GM10847 (cell line): ENCODE results near the gene CIROP.

Experiments used
- POLR2A ChIP-seq: IDR thresholded peaks from 2 replicates; pipeline ENCODE4 v1.6.1; 2011; ENCODE audit not compliant: insufficient read length; ENCODE audit errors: extremely low read depth

The CIROP gene

DNA sequence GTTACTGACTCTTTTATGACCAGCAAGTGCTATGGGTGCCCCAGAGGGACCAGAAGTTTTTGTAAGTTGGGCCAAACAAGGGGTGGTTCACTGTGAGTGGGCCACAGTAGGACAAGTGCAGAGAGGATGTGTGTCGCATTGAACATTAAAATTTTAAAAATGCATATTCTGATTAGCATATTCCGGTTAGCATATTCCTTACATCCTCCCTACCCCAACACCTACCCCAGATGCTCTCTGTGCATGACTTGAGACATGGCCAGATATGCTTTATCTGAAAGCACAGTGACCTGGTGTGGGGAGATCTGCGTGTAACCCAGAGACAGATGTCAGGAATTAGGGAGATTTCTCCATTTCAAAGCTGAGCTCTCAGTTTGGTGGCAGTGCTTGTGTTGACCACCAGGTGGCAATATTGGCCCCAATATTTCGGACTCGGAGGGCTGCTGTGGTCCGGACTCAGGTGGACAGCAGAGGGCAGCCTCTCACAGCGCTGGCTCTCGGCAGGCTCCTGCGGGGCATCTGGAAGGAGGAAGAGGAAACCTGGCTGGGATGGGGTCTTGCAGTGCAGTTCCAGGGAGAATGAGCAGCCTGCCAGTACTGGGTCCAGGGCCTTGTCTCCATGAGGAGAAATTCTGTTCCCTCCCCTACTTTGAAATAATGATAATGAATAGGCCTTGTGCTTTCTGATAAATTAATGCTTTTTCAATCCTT, 15.9 kb upstream of the CIROP start:
- TF ChIP-seq POLR2A = no peak

DNA sequence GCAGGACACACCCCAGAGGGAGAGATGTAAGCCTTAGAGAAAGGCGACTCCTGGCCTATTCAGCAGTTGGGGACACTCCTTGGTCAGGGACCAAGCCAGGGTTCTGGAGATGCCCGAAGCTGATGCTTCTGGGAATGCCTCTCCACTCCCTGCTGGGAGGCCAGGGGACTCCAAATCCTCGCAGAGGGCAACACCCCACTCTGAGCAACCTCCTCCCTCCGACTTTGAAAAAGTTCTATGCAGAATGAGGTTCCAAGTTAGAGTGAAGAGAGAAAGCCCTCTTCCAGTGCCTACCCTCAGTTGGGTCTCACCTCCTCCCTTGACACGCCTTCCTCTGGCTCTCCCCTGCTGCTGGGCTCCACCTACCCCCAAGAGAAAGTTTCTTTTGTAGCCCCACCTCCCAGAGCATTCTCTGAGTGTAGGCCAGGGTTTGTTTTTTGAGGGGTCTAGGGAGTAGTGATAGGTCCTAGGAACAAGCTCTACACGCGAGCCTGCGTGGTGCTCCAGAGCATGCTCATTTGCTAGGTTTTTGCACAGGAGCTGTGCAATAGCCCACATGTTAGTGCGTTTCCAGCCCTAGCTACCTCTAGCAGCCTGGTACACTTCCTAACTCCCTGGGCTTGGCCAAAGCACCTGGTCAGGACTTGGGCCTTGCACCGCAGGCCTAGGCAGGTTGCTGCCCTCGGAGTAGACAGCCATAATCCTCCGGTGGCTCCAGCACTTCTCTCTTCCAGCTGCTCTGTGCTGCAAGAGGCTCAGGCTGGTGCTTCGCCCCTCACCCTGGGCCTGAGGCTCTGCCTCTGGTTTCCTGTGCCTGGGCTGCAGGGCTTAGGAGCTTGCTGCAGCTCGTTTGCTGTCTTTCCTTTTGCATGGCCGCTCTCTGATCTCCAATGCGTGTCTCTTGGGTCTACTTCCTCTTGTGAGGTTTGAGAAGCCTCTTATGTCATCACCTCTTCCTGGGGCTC, 14.9 kb upstream of the CIROP start:
- no peak for TF ChIP-seq POLR2A

DNA sequence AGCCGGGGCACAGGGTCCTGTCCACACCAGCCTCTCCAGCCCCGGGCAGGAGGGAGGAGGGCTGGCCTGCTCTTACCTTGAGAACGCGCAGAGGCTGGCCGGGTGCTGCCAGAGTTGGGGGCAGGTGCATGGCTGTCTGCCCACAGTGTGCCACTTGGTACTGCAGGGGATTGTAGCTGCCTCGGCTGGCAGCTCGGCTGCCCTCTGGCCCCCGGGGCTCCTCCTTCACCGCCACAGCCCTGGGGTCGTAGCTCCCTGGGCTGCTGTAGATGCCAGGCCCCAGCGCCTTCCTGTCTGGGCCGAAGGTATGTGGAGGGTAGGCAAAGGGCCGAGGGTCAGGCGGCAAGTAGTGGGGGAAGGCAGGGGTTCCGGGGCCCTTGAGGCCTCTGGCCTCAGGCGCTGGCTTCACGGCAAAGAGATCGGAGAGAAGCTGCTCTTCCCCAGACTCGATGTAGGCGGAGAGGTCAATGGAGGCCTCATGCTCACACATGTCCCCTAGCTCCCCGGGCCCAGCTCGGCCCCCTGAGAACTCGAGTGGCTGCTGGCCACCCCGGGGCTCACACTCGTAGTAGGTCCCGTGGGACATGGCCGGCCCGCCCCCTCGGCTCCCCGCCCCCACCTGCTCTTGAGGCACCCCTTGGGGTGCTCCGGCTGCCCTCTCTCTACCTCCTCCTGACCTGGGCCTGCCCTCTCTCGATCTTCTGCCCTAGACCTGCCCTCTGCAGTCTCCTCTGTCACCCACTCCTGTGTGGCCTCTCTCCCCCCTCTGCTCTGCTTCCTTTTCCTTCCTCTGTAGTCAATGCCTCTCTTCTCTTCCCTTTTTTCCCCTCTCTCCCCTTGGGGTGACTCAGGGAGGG, 13.9 kb upstream of the CIROP start, which contains the start of gene CEBPE:
Gene CEBPE (minus strand): TSS at position 750 of the 857 bp plus-strand sequence. CDS start 164 bp downstream, at position 586.
- TF ChIP-seq POLR2A = no peak

DNA sequence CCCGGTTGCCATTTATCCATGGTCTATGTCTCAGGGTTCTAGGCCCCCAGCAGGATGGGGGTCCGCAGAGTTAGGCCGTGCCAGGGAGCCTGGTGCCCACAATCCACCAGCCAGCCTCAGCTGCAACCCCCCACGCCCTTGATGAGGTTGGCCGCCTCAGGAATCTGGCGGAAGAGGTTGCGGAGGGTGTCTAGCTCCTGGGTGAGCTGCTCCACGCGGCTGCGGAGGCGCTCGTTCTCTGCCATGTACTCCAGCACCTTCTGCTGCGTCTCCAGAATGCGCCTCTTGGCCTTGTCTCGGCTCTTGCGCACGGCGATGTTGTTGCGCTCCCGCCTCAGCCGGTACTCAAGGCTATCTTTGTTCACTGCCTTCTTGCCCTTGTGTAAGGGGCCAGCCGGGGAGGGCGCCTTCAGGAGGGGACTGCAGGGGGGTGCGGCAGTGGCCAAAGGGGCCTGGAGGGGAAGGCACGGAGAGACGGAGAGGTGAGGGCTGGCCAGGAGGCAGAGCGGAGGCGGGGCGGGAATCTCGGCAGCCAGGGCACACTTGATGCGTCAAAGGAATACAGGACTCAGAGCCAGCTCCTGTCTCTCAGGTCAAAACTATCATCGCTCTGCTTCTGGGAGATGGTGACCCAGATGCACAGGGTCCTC, 12.7 kb upstream of the CIROP start:
- no peak for TF ChIP-seq POLR2A

DNA sequence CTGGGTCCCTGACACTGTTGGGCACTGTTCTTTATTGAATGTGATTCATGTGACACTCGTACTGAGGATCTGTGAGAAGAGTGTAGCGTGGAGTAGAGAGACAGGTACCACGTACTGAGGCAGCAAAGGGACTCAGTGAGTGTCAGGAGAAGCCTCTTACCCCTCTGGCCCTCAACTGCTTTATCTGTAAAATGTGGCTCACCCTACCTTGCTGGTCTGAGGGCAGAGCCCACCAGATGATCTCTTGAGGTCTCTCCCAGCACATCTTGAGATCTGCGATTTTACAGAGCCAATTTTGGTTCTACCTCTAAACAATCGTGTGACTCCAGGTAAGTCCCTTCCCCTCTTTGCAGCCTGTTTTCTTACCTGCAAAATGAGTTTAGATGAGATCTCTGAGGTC, 11.1 kb upstream of the CIROP start:
- TF ChIP-seq POLR2A = no peak

DNA sequence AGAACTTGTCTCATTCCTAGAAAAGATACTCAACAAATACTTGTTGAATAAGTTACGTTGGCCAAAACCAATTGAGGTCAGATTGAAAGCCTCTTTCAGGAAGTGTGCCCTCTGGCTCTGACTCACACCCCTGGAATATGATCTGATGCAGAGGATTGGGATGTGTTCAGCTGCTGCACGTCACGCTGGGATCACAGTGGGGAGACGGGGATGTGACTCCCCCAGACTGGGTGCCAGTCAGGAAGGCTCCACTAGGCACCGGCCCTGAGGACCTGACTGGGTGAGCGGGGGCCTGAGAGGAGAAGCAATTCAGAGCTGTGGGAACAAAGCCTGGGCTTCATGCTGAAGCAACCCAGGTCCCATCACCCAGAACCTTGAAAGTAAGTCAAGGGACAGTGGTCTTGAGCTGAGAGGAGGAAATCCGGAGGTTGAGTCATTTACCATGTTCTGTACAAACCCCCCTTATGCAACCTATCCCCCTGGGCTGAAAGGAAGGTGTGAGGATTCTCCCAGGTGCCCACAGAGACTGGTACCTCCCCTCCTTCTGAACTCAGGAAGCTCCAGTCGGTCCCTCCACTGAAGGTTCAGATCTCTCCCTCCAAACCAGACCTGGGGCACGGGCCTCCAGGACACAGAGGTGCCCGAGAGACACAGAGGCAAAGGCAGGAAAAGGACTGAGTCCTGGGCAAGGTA, 10.4 kb upstream of the CIROP start:
- TF ChIP-seq POLR2A = no peak

DNA sequence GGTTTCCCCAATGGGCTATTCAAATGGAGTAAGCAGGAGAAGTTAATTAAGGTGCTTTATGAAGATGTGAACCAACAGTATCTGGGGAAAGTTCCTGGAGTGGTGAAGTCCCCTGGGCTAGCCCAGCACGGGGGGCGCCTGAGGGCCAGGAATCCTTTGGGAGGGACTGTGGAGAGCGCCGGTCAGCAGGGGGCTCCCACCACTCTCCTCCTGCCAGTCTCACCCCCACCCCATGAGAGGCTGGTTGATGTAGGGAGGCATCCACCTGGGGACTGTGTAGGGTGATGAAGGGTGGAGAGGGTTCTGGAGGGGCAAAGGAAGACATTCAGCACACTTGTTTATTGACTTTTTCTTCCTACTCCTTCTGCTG, 9.9 kb upstream of the CIROP start:
- no peak for TF ChIP-seq POLR2A

DNA sequence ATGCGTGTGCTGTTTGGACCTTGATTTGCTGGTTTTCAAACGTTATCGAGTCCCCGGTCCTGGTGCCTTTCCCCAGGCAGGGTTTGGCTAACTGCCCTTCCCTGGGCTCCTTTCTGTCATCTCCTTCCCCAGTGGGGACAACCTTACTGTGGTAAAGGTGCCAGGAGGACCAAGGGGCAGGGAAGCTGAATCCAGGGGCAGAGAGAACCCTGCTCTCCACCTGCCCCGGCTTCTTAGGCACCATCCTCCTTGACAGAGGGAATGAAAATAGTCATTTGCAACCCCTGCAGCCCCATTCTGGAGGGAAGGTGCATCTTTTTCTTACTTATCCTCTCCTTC, 9.3 kb upstream of the CIROP start:
- no peak for TF ChIP-seq POLR2A

DNA sequence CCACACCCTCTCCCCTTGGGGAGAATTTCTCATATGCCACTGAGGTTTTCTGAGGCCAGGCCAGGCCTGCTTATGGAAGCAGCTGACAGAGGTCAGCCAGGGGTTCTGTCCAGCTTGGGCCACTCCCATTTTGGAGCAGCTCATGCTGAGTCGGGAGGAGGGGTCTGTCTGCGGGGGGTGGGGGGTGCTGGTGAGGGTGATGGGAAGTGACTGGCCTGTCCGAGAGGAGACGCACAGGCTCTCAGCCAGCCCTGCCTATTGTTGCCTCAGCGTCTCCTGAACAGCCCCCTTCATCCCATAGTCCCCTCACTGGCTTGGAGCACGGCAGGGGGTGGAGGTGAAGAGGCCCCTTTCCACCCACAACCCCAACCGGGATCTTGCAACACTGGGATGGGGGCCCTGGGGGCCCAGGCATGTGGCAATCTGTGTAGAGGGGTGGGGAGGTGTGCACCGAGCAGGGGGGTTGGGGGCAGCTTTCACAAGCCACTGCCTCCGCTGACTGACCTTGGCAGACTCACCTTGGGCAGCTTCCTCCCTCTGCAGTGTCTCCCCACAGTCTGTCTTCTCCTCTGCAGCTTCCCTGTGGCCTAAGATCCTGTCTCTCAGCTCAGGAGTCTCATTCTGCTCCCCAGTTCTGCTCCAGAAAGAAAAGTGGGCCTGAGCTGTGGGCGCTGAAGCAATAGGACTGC, 8.8 kb upstream of the CIROP start:
- no peak for TF ChIP-seq POLR2A

DNA sequence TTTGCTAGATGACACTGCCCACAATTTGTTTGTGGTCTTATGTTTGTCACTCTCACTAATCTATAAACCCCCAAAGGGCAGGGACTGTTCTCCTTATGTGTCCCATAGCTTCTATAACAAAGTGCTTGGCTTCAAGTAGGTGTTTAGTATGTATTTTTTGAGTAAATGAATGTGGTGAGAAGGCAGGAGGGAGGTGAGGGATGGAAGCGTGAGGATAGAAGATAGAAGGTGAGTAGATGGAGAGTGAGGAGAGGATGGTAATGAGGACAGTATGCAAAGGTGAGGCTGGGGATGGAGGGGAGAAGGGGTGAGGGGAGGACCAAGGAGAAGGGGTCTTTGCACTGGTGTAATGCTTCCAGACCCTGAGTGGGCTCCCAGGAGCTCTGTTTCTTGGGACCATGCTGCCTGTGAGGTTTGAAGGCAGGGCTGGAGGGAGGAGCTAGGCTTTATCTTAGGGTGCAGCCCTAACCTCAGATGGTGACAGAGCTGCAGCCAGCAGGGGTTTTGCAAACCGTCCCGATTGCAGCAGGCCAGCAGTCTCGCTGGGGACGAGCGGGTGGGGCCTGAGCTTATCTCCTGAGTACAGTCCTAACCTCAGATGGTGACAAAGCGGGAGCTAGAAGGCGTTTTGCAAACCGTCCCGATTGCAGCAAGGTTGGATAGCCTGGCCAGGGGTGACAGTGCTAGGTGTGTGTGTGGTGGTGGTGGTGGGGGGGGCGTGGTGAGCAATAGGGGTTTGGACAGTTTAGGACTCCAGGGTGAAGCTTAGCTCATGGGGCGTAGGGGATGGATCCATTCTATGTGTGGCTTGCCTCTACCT, 7.8 kb upstream of the CIROP start:
- no peak for TF ChIP-seq POLR2A

DNA sequence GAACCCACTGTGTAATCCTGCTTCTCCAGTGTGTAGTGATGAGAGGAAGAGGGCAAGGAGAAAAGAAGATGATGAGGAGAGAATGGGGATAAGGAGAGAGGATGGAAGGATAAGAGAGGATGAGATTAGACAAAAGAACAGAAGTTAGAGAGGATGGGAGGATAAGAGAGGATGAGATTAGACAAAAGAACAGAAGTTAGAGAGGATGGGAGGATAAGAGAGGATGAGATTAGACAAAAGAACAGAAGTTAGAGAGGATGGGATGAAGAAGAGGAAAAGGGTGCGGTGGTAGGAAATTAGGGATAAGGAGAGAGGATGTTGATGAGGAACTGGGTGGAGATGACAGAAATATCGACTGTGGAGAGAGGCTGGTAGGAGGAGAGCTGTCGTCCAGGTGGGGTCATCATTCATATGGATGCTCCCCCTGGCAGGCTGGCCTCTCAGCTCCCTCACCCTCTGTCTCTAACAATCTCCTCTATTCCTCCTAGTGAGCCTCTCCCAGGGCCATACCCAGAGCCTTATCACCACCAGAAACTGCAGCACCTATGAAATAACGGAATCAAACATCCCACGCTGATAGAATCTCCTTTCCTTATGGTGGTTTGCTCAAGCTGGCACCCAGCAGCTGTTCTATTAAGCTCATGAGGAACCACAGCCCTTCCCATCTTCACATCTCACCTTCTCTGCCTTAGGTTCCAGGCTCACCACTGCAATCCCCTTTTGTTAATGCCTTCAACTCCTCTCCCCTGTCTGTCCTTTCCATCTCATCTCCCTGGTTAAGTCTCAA, 6.0 kb upstream of the CIROP start:
- no peak for TF ChIP-seq POLR2A

DNA sequence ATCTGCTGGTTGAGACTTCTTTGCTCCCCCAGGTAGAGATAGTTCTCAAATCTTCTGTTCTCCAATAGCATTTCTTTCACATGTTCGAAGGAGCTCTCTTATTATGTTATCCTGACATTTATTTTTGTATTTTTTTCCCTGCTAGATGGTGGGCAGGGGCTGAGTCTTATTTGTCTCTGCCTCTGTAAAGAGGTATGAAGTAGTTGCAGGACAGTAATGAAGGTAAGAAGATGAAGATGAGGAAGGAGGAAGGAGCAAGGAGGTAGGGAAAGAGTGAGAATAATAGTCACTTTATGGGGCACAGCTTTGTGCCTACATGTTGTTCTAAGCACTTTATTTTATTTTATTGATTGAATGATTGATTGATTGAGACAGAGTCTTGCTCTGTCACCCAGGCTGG, 5.0 kb upstream of the CIROP start:
- TF ChIP-seq POLR2A = no peak

DNA sequence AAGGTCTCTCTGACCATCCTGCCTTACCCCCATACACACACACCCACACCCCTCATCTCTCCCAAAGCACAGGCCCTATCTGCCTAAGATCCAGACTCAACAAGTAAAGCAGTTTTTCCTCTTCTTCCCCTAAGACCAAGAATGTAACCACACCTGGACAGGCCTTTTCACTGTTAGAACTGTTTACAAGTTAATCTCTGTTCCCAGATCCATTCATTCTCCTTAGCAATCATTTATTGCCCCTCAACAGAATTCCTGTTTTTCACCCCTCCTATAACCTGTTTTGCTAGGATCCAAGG, 1.9 kb upstream of the CIROP start:
- no peak for TF ChIP-seq POLR2A

DNA sequence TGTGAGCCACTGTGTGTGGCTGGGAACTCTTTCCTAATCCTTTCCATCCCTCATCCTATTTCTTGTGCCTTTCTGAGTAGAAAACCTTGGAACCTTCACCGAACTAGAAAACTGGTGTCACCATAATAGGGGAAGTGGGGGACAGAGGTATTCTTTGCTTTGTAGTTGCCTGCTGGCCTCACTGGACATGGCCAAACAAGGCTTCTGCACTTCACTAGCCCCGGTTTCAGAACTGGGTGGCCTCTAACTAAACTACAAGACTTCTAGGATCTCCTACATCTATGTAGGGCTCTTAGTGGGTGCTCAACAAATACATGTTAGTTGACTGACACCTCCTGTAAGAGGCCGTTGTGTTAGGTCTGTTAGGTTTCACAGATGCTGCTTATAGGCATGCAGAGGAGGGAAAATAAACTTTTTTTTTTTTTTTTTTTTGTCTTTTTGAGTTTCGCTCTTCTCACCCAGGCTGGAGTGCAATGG, 597 bp upstream of the CIROP start:
- TF ChIP-seq POLR2A = no peak
